HepG2 (cell line): ENCODE data around the gene SEC62. TPM values are rescaled to one million over a fixed set of nuclear protein-coding genes. Genes with fewer than 3 reads are reported as not detected.
A peak's percentile ranks its signal among the peaks of the same experiment; 100 is the strongest.

Source experiments
- ATAC-seq: fragments of 200-7000 bp; cut with Tn5 transposase; 3 replicates; pipeline ENCODE4 v1.9.1; 2020; ENCODE audit warnings: mild to moderate bottlenecking, moderate library complexity
- BruUV-seq: library from RNA; stranded (reverse); fragments of 400-500 nt; replicated peaks from 2 replicates; lab custom pipeline; 2021; lab: Mats Ljungman, UMichigan
- CTCF ChIA-PET: fragments of 300-600 bp; formaldehyde crosslinking; extraction: SDS; loops from one replicate; lab custom pipeline; 2021; ENCODE audit warnings: low total read pairs, inconsistent platforms, low intra/inter-chr PET ratio; lab: Yijun Ruan, JAX
- POLR2A ChIA-PET: fragments of 350-600 bp; sonication (Branson Sonifier 250); formaldehyde crosslinking; loops from one replicate; lab custom pipeline; 2020; ENCODE audit warnings: antibody characterized with exemption, inconsistent platforms; lab: Yijun Ruan, JAX
- DNase-seq: peaks from one replicate; pipeline ENCODE4 v3.0.0-alpha.2; 2015; ENCODE audit warnings: low spot score
- FAIRE-seq: peaks from 3 replicates; lab custom pipeline; 2011; peaks lifted over from hg19 to GRCh38; lab: Jason Lieb, UNC
- H2AFZ ChIP-seq: one replicate; pipeline ENCODE4 v1.6.1; 2011; ENCODE audit warnings: low read length, inconsistent platforms
- H3K27ac ChIP-seq: fragments of 300-600 bp; 3 replicates; pipeline ENCODE4 v1.8.0; 2011; ENCODE audit warnings: mixed run types, mild to moderate bottlenecking, mixed read lengths, low read length, inconsistent platforms; ENCODE audit not compliant: insufficient read depth; ENCODE audit errors: extremely low read length
- H3K27me3 ChIP-seq, 2 experiments: fragments of 200-600 bp in 1 of 2; 2 replicates in 1 of 2; 3 replicates in 1 of 2; pipeline versions ENCODE4 v1.6.0 to v1.8.0; 2011; ENCODE audit warnings: low read length in 2 of 2, mild to moderate bottlenecking in 2 of 2, moderate library complexity in 2 of 2, inconsistent platforms in 1 of 2; ENCODE audit not compliant: insufficient read depth in 2 of 2, control insufficient read depth in 1 of 2
- H3K36me3 ChIP-seq, 2 experiments: fragments of 200-600 bp in 1 of 2; replicated peaks in 1 of 2; 2 replicates in 1 of 2; 3 replicates in 1 of 2; pipeline versions ENCODE4 v1.5.1 to v1.8.0; 2011; ENCODE audit warnings: low read length in 2 of 2, inconsistent platforms in 1 of 2; ENCODE audit not compliant: insufficient read depth in 2 of 2, control insufficient read depth in 1 of 2
- H3K4me1 ChIP-seq: 2 replicates; pipeline ENCODE4 v1.5.1; 2012; ENCODE audit warnings: low read length, inconsistent platforms; ENCODE audit not compliant: insufficient read depth
- H3K4me2 ChIP-seq: 2 replicates; pipeline ENCODE4 v1.6.0; 2011; ENCODE audit warnings: low read depth, low read length, inconsistent platforms
- H3K4me3 ChIP-seq, 3 experiments: fragments of 200-600 bp in 1 of 3; sonication (generic), shearing (Covaris generic) in 1 of 3; replicated peaks in 1 of 3; 2 replicates each; pipeline ENCODE4 v1.5.1; 2011 to 2016; ENCODE audit warnings: low read length in 3 of 3, inconsistent platforms in 2 of 3, low read depth in 2 of 3, mild to moderate bottlenecking in 2 of 3, control low read depth in 1 of 3, mixed read lengths in 1 of 3; ENCODE audit not compliant: insufficient read depth in 1 of 3
- H3K79me2 ChIP-seq: one replicate; pipeline ENCODE4 v1.6.1; 2011; ENCODE audit warnings: low read length, inconsistent platforms; ENCODE audit not compliant: insufficient read depth
- H3K9ac ChIP-seq: 2 replicates; pipeline ENCODE4 v1.6.0; 2011; ENCODE audit warnings: mild to moderate bottlenecking, low read depth, low read length, inconsistent platforms; ENCODE audit not compliant: insufficient read depth
- H3K9me3 ChIP-seq: 2 replicates; pipeline ENCODE4 v1.5.1; 2012; ENCODE audit warnings: mild to moderate bottlenecking, low read length
- H4K20me1 ChIP-seq: 2 replicates; pipeline ENCODE4 v1.6.0; 2011; ENCODE audit warnings: inconsistent platforms, mild to moderate bottlenecking, low read length, moderate library complexity; ENCODE audit not compliant: insufficient read depth
- CREB1 ChIP-seq, 2 experiments: fragments of 450-650 bp in 1 of 2; IDR thresholded peaks; 2 replicates each; pipeline ENCODE4 v1.6.1; 2016 to 2017; ENCODE audit warnings: control low read depth in 1 of 2, mild to moderate bottlenecking in 1 of 2, missing compliant biosample characterization in 1 of 2, missing genetic modification characterization in 1 of 2
- HNRNPLL ChIP-seq: fragments of 200-400 bp; formaldehyde crosslinking; IDR thresholded peaks from 2 replicates; pipeline ENCODE4 v1.6.1; 2017; ENCODE audit warnings: mild to moderate bottlenecking, low read depth, low read length; ENCODE audit not compliant: poor library complexity, severe bottlenecking
- IRF9 ChIP-seq: sonication (generic); formaldehyde crosslinking; IDR thresholded peaks from 2 replicates; pipeline ENCODE4 v1.8.0; 2022; ENCODE audit warnings: missing genetic modification reagents, mild to moderate bottlenecking, borderline replicate concordance
- NPAS2 ChIP-seq: sonication (generic); formaldehyde crosslinking; IDR thresholded peaks from 2 replicates; pipeline ENCODE4 v1.8.0; 2022; ENCODE audit warnings: mild to moderate bottlenecking, missing genetic modification reagents, borderline replicate concordance
- SNAI1 ChIP-seq: sonication (generic); formaldehyde crosslinking; IDR thresholded peaks from 2 replicates; pipeline ENCODE4 v1.5.0; 2020; ENCODE audit warnings: mild to moderate bottlenecking, missing genetic modification reagents, borderline replicate concordance
- ZBTB20 ChIP-seq: sonication (generic); formaldehyde crosslinking; IDR thresholded peaks from 2 replicates; pipeline ENCODE4 v1.8.1; 2023; ENCODE audit warnings: missing genetic modification reagents, low read depth, mild to moderate bottlenecking, borderline replicate concordance
- ZMYM4 ChIP-seq: sonication (generic); formaldehyde crosslinking; IDR thresholded peaks from 2 replicates; pipeline ENCODE4 v1.8.1; 2023; ENCODE audit warnings: mild to moderate bottlenecking, missing genetic modification reagents
- ZNF124 ChIP-seq: sonication (generic); formaldehyde crosslinking; IDR thresholded peaks from 2 replicates; pipeline ENCODE4 v1.4.0; 2020; ENCODE audit warnings: missing genetic modification reagents
- ZNF317 ChIP-seq: sonication (generic); formaldehyde crosslinking; IDR thresholded peaks from 2 replicates; pipeline ENCODE4 v1.5.0; 2020; ENCODE audit warnings: mild to moderate bottlenecking, missing genetic modification reagents
- ZNF430 ChIP-seq: sonication (generic); formaldehyde crosslinking; IDR thresholded peaks from 2 replicates; pipeline ENCODE4 v1.9.0; 2021; ENCODE audit warnings: mild to moderate bottlenecking, missing genetic modification reagents
- ZNF564 ChIP-seq: sonication (generic); formaldehyde crosslinking; IDR thresholded peaks from 2 replicates; pipeline ENCODE4 v1.8.1; 2023; ENCODE audit warnings: mild to moderate bottlenecking, missing genetic modification reagents
- ZSCAN12 ChIP-seq: sonication (generic); formaldehyde crosslinking; IDR thresholded peaks from 2 replicates; pipeline ENCODE4 v1.9.0; 2021; ENCODE audit warnings: mild to moderate bottlenecking, missing genetic modification reagents
- WGBS: methylation state at CpG from one replicate; pipeline ENCODE4 v1.1.6; 2017; ENCODE audit warnings: low lambda C conversion rate; 5-methylcytosine and 5-hydroxymethylcytosine counted together
- in situ Hi-C: cut with HindIII; loops from 2 replicates; pipeline ENCODE4 v1.10.0; 2017; ENCODE audit warnings: low pct_unique_long_range_greater_than_20kb; ENCODE audit not compliant: extremely low pct_ligation_motif_present
- intact Hi-C: fragments of 100-400 bp; cut with micrococcal nuclease; formaldehyde crosslinking; loops from one replicate; pipeline ENCODE4 v1.10.0; 2022; ENCODE audit not compliant: unreplicated experiment
- polyA plus RNA-seq, 8 experiments: library from polyadenylated mRNA; depleted of rRNA in 3 of 8; stranded (reverse) in 7 of 8; unstranded in 1 of 8; fragments of >200 nt; fragmentation: Illumina TruSeq in 4 of 8; extraction: Trizol in 4 of 8; gene quantifications; 2 replicates each; pipeline versions ENCODE4 v1.2.1 to v1.2.3, GENCODE V29; 2011 to 2016; ENCODE audit warnings: low read depth in 4 of 8, missing spikeins in 1 of 8, mixed read lengths in 1 of 8; ENCODE audit not compliant: insufficient read depth in 1 of 8
- total RNA-seq, 5 experiments: library from RNA; depleted of rRNA; stranded (reverse); fragments of >200 nt; fragmentation: Illumina TruSeq; extraction: Trizol; gene quantifications; 2 replicates each; pipeline ENCODE4 v1.2.3, GENCODE V29; 2016; ENCODE audit warnings: low read depth in 1 of 5
- TF ChIP-seq, protein P1 (sequence below): sonication (generic); formaldehyde crosslinking; IDR thresholded peaks from 2 replicates; pipeline ENCODE4 v1.5.0; 2020; ENCODE audit warnings: missing genetic modification reagents, mild to moderate bottlenecking, borderline replicate concordance
- TF ChIP-seq, protein P2 (sequence below): IDR thresholded peaks from 2 replicates; pipeline ENCODE4 v1.6.1; 2016; ENCODE audit warnings: missing compliant biosample characterization, missing genetic modification reagents, borderline replicate concordance

SEC62 gene
- total and polyA plus RNA-seq, 2 of the 13 experiments (the other 11 are each of a cell fraction or from before 2014, with no cell fraction given): 54.0 to 68.7 TPM

- TF ChIP-seq ZNF317 (CRISPR knock-in tag): no peak
- TF ChIP-seq ZNF430 (CRISPR knock-in tag): no peak
These were observed 32.8 kb downstream of the SEC62 start (continued) for GRCh38 chr3:169999433-169999832.

DNA sequence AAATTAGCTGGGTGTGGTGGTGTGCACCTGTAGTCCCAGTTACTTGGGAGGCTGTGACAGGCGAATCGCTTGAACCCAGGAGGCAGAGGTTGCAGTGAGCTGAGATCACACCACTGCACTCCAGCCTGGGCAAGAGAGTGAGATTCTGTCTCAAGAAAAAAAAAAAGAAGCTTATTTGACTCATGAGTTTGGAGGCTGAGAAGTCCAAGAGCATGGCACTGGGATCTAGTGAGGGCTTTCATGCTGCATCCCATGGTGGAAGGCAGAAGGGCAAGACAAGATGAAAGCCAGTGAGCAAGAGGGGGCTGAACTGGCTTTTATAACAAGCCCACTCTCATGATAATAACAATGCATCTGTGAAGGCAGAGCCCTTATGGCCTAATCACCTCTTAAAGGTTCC lies 33.4 kb downstream of the SEC62 start:
- no peaks in the 10 kb centered on the region; a peak in 2 of 5 replicates for H3K36me3 ChIP-seq
- no peak for FAIRE-seq
- CTCF ChIA-PET: no interaction called here
- no peak overlapping the region for H3K9ac ChIP-seq
- intact Hi-C loops (no loop called here), in situ Hi-C loops (no loop called here)
- H3K27ac ChIP-seq: no peak overlapping the region
- no peak overlapping the region for H3K4me2 ChIP-seq
- H4K20me1 ChIP-seq: no peaks in the 10 kb centered on the region
- WGBS: 100% methylated on average over 2 of the region's 2 CpGs
- no peaks in the 10 kb centered on the region for H3K27me3 ChIP-seq
- H3K4me1 ChIP-seq: peaks cover 47% of the 10 kb centered on the region
- TF ChIP-seq ZNF564 (CRISPR knock-in tag): peak; percentile 97
- no peak for TF ChIP-seq ZSCAN12
- no peak for TF ChIP-seq SNAI1 (CRISPR knock-in tag)
- TF ChIP-seq HNRNPLL: no peak
- TF ChIP-seq, all 625 proteins: peak for 1
- no peak for DNase-seq
- Histone ChIP-seq H3K79me2 (no peaks in the 10 kb centered on the region), H3K9me3 (no peaks in the 10 kb centered on the region), H2AFZ (no peak overlapping the region), H3K4me3 (no peak overlapping the region)
- no peak for ATAC-seq
- no TSS peak for BruUV-seq
- POLR2A ChIA-PET: no interaction called here

DNA sequence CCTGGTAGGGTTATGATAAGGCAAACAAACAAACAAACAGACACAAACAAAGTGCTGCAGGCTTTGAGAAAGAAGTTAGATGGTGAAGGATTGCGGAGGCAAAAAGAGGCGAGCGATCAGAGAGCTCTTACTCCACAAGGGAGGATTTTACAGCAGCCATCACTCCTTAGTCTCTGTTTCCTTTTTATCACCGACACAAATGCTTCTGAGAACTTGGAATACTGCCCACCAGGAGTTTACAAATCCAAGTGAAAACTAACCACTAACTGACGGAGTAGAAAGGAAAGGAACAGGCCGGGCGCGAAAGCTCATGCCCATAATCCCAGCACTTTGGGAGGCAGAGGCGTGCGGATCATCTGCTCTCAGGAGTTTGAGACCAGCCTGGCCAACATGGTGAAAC lies 35.6 kb downstream of the SEC62 start:
- CTCF ChIA-PET: no interaction called here
- TF ChIP-seq CREB1 (IDR thresholded peaks at IDR 0.05) (no peak), CREB1 (CRISPR knock-in tag; IDR thresholded peaks at IDR 0.05) (no peak), ZBTB20 (CRISPR knock-in tag) (no peak), ZNF124 (CRISPR knock-in tag) (no peak), IRF9 (CRISPR knock-in tag) (no peak), ZMYM4 (CRISPR knock-in tag) (no peak), NPAS2 (CRISPR knock-in tag) (no peak)
- TF ChIP-seq, protein P1, sequence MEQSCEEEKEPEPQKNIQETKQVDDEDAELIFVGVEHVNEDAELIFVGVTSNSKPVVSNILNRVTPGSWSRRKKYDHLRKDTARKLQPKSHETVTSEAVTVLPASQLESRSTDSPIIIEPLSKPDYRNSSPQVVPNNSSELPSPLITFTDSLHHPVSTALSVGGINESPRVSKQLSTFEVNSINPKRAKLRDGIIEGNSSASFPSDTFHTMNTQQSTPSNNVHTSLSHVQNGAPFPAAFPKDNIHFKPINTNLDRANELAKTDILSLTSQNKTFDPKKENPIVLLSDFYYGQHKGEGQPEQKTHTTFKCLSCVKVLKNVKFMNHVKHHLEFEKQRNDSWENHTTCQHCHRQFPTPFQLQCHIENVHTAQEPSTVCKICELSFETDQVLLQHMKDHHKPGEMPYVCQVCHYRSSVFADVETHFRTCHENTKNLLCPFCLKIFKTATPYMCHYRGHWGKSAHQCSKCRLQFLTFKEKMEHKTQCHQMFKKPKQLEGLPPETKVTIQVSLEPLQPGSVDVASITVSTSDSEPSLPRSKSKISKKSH (CRISPR knock-in tag): no peak
- TF ChIP-seq, protein P2, sequence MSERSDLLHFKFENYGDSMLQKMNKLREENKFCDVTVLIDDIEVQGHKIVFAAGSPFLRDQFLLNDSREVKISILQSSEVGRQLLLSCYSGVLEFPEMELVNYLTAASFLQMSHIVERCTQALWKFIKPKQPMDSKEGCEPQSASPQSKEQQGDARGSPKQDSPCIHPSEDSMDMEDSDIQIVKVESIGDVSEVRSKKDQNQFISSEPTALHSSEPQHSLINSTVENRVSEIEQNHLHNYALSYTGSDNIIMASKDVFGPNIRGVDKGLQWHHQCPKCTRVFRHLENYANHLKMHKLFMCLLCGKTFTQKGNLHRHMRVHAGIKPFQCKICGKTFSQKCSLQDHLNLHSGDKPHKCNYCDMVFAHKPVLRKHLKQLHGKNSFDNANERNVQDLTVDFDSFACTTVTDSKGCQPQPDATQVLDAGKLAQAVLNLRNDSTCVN (CRISPR knock-in tag): no peak

More for the DNA sequence above, 35.6 kb downstream of the SEC62 start:
- WGBS: 94% methylated on average over 10 of the region's 10 CpGs
- Histone ChIP-seq H3K79me2 (no peaks in the 10 kb centered on the region), H3K9ac (no peak overlapping the region), H3K27me3 (no peaks in the 10 kb centered on the region), H3K36me3 (no peaks in the 10 kb centered on the region), H4K20me1 (no peaks in the 10 kb centered on the region), H3K4me3 (no peak overlapping the region), H3K9me3 (no peaks in the 10 kb centered on the region), H3K4me2 (no peak overlapping the region), H2AFZ (no peak overlapping the region), H3K27ac (no peak overlapping the region), H3K4me1 (peaks cover 61% of the 10 kb centered on the region)
- FAIRE-seq (no peak), ATAC-seq (no peak), DNase-seq (no peak)
- no TSS peak for BruUV-seq
- POLR2A ChIA-PET: no interaction called here
- in situ Hi-C loops (no loop called here), intact Hi-C loops (no loop called here)
